ENCODE measurements around the gene CCDC102A.
"Not testable (repeated sequence)": the region's sequence is repeated elsewhere in the genome, so short reads cannot be mapped to it uniquely, and the experiment has no call there.

The CCDC102A gene

DNA sequence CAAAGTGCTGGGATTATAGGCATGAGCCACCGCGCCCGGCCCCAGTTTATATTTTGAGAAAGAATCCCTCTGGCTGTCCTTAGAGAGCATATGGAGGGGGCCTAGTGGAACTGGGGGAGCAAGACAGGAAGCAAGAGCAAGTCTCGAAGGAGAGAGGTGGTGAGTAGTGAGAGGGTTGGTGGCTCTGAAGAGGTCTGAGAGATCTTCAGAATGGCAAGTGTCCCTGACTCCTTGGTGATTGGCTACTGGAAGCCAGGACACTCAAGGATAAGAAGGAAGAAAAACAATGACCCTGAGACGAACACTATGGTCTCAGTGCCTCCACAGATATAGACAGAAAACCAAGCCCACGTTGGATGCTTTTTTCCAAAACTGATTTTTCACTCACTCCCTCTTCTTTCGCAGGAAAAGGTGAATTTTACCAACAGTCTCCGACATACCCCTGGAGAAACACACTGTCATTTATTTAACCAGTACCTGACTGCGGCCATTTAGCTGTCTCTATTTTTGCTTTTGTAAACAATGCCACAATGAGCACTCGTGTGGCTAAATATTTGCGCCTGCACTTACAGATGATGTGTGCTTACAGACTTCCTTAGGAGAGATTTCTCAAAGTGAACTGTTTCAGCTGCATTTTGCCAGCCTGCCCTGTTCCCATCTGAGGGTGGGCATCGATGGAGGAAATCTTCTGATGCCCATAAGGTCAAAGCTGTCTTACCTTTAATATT lies 34.2 kb downstream of the CCDC102A start:
- no peak for DNase-seq (ENCODE audit: low read depth, low spot score)

DNA sequence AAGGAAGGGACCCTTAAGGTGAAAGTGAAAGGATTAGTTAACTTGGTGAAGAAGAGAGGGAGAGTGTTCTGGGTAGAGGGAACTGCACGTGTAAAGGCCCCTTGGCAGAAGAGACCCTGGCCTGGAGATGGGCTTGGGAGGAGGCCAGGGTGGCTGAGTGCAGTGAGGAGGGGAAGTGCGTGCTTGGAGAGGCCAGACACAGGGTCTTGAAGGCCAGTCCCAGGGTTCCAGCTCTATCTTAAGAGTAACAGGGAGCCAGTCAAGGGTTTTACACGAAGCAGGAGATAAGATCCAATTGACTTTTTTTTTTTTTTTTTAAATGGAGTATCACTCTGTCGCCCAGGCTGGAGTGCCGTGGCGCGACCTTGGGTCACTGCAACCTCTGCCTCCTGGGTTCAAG lies 34.9 kb downstream of the CCDC102A start:
- DNase-seq (ENCODE audit: low read depth, low spot score): no peak

DNA sequence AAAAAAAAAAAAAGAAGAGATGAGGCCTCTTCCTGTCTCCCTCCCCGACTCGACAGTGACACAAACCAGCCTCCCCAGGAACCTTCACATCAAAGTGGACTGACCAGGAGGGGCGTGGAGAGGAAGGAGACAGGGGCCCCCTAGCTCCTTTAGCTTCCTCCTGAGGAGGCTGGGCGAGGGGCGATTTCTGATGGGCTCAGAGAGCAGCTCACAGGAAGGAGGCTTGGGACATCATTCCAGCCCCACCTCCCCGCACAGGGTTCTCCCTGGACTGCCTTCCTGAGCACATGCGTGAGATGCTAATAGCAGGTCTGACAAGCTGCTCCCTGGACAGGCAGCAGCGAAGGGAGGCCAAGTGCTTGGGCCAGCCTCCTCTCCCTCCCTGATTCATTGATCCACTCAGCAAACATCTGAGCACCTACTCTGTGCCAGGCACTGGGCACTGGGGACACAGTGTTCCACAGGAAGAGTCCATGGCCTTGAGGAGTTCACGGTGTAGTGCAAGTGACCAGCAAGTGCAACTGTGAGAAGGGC lies 35.7 kb downstream of the CCDC102A start:
- peak; percentile 90 for DNase-seq (ENCODE audit: low read depth, low spot score)

DNA sequence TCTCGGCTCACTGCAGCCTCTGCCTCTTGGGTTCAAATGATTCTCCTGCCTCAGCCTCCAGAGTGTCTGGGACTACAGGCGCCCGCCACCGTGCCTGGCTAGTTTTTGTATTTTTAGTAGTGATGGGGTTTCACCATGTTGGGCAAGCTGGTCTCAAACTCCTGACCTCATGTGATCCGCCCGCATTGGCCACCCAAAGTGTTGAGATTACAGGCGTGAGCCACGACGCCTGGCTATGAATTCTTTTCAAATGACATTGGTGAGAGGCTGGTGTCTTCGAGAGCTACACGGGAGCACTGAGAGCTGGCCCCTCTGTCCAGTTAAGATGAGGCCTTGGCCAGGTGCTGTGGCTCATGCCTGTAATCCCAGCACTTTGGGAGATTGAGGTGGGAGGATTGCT lies 36.4 kb downstream of the CCDC102A start:
- not testable (repeated sequence) for DNase-seq (ENCODE audit: low read depth, low spot score)

DNA sequence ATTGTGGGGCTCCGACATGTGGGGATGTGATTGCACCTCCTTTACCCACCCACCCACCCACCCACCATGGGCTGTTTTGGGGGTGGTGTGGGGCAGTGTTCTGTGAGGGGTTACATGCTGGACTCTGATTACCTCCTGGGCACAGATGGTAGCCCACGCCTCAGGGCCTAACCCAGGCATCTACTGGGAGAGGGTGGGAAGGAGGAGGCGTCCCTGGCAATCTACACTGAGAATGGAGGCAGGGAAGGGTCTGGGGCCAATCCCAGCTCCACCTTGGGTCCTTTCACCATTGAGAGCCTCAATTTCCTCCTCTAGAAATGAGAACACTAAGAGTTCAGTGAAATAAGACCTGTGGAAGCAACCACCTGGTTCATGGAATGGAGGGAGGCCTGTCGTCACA lies 38.3 kb downstream of the CCDC102A start:
- no peak for DNase-seq (ENCODE audit: low read depth, low spot score)

DNA sequence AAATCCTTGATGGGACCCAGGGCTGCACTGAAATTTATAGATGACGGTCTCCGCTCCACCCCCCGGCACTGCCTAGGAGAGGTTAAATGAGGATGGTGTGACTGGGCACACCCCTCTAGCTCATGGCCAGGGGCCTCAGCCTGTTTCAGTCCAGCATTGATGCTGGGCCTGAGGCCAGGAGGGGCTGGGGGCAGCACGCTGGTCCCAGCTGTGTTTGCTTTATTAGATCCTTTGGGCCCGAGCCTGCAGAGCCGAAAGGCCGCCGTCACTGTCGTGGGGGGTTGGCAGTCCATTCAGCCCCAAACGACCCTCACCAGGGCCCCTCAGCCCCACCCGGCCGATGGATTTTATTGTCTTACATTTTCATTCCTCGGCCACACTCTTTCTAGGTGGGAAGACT lies 39.2 kb downstream of the CCDC102A start:
- DNase-seq (ENCODE audit: low read depth, low spot score): no peak

DNA sequence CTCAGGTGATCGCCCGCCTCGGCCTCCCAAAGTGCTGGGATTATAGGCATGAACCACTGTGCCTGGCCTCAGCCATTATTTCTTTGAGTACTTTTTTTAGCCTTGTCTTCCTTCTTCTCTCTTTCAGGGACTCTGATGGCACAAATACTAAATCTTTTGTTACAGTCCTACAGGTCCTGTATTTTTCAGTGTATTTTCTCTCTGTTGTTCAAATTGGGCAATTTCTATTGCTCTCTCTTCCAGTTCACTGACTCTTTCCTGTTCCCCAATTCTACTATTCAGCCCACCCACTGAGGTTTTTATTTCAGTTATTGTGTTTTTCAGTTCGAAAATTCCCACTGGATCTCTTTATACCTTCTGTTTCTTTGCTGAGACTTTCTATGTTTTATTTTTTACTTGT lies 42.6 kb downstream of the CCDC102A start:
- DNase-seq (ENCODE audit: low read depth, low spot score): no peak

DNA sequence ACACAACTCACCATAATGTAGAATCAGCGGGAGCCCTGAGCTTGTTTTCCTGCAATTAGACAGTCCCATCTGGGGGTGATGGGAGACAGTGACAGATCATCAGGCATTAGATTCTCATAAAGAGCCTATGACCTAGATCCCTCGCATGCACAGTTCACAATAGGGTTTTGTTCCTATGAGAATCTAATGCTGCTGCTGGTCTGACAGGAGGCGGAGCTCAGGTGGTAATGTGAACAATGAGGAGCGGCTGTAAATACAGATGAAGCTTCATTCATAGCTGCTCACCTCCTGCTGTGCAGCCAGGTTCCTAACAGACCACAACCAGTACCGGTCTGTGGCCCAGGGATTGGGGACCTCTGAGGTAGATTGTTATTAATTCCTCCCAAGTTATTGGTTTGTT lies 47.1 kb downstream of the CCDC102A start:
- DNase-seq (ENCODE audit: low read depth, low spot score): no peak

DNA sequence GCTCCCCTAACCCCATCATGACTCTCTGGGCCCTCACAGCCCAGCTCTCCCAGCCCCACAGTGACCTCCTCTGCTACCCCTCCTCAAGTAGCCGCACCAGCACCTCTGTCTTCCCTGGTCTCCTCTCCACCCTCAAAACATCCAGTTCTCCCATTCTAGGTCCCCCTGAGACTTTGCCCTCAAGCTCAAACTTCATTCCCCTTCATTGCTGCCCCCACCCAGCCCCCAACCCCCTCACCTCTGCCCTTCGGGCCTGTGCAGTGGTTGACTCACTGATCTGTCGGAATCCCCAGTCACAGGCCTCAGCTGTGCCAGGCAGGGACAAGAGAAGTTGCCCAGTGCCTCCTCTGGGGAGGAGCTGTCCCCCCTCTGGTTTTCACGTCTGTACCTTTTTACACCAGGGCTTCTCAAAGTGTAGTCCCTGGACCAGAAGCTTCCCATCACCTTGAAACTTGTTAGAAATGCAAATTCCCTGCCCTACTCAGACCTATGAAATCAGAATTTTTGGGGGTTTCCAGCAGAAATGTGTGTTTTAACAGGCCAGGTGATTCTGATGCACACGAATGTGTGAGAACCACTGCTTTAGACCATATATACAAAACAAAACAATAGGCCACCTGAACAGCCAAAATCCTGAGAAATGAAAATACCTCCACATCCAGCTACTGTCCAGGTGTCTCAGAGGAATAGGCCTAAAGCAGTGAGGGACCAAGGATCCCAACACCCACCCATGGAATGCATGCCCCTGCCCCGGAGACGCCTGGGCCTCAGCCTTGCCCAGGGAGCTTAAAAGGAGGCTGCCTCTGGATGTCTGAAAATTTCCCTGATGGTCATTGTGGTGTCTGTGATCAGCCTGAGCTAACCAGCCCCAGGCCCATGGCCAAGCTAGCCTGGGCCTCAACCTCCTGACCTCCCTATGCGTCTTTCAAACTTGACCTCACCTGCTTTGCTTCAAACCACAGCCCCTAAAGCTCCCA lies 49.2 kb downstream of the CCDC102A start:
- DNase-seq (ENCODE audit: low read depth, low spot score): no peak

DNA sequence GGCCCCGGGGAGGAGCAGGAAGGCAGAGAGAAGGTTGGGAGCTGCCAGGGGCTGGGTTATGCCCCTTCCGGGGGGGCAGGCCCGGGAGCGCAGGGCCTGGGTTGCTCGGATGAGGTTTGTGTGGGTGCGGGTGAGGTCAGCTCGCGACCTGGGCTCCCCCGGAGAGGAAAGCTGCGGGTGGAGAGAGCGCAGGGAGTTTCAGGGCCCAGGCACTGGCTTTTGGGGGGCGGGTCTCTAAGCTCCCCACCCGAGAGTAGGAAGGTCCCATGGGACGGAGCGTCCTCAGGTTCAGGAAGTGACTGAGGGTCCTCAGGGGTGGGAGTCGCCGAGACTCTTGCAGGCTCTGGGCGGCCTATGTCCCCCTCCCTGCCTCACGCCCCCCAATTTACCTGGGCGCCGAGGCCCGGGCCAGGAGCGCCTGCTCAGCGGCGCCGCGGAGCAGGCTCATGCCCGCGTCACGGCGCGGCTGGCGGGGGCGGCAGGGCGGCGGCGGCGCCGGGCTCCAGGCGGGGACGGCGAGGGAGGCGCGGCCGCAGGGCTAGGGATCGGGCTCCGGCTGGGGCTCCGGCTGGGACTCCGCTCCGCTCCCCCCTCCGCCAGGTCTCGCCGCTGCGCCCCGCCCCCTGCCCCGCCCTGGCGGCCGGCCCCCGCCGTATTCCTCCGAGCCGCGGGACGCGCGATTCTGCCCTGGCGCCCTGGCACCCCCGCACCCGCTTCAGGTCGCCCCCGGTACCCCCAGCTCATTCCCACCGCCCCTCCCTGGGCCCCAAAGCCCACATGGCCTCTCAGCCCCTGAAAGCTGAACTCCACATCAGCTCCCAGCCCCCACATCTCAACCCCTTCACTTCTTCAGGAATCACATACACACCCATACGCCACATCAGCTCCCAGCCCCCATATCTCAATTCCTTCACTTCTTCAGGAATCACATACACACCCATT lies 50.2 kb downstream of the CCDC102A start, which contains the start of gene DOK4:
Gene DOK4, minus strand, starts transcription at position 578 of the 942 bp plus-strand sequence. CDS start 6,986 bp downstream, outside the sequence.
- peak; percentile 23 for DNase-seq (ENCODE audit: low read depth, low spot score)

DNA sequence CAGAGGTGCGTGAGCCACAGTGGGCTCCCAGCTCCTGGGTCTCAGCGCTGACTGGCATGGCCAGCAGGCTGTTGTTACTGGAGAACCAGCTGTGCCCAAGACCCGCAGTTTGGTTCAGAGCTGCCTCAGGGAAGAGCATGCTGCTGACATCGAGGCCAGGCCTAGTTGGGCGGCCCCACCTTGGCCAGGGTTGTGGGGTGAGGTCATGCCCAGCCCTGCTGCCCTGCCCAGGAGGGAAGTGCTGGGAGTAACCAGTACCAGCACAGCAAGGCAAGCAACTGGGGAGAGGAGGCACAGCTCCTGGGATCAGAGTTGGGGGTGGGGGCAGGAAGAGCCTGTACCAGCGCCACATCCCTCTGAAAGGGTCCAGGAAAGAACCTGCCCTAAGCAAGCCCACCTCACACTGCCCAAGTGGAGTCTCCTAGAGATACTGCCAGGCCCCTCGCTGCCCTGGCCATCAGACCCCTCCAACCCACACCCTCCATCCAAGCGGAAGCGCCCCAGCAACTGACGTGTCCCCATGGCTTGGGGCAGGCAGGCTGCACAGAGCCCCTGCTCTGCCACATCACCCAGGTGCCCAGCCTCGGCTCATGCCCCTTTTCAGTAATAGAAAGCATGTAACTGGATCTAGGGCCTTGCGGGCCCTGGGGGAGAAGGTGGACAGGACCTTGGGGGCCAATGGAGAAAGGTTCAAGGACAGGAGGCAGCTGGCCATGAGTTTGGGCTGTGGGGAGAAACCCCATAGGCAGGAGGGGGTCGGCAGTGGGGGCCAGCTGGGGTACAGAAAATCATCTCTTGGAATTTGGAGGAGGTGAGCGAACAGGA lies 51.1 kb downstream of the CCDC102A start:
- DNase-seq (ENCODE audit: low read depth, low spot score): no peak

DNA sequence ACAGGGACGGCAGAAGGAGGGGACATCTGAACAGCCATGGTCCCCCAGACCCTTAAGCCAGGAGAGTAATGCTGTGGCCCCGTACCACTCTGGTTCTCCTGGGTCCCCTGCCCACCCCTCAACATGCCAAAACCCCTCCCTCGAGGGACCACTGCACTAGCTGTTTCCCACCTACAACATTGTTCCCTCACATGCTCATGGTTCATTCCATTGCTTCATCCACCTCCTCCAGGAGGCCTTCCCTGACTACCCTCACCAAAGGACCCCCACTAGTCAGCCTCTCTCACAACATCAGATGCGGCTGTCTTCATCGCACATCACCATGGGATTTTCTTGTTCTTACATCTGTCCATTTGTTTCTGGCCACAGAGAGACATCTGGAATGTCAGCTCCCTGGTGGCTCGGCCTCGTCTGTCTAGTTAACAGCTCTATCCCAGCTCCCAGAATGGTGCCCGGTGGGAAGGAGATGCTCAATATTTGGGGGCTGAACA lies 51.8 kb downstream of the CCDC102A start:
- no peak for DNase-seq (ENCODE audit: low read depth, low spot score)

DNA sequence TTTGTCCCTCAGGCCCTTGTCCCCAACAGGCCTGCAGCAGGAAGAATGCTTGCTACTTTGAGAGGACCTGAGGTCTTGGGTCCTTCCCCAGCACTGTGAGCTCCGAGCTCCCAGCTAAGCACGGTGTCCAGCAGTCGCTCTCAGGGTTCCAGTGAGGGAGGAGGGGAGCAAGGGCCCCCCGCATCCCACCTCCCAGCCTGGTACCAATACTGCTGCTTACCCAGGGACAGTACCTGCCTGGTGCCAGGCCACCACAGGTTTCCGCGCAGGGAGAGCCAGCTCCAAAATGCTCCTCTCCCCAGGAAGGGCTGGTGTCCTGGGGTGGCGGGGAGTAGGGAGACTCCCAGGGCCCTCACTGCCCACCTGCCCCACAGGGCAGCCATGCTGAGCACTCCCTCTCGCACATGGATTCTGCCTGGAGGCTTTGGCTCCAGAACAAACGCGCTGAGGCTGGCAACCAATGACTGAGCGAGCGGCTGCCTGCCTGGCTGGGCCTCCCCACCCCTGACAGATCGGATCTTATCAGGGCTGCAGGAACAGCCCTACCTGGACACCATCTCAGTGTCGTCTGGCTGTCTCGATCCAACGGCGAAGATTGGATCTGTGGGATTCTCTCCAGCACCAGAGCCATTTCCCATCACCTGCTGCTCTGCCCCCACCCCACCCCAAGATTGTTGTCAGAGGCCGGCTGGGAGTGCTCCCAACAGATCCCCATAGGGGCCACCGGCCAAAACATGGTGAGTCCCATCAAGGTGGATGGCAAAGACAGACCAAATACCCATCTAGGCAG lies 52.5 kb downstream of the CCDC102A start:
- peak; percentile 83 for DNase-seq (ENCODE audit: low read depth, low spot score)

DNA sequence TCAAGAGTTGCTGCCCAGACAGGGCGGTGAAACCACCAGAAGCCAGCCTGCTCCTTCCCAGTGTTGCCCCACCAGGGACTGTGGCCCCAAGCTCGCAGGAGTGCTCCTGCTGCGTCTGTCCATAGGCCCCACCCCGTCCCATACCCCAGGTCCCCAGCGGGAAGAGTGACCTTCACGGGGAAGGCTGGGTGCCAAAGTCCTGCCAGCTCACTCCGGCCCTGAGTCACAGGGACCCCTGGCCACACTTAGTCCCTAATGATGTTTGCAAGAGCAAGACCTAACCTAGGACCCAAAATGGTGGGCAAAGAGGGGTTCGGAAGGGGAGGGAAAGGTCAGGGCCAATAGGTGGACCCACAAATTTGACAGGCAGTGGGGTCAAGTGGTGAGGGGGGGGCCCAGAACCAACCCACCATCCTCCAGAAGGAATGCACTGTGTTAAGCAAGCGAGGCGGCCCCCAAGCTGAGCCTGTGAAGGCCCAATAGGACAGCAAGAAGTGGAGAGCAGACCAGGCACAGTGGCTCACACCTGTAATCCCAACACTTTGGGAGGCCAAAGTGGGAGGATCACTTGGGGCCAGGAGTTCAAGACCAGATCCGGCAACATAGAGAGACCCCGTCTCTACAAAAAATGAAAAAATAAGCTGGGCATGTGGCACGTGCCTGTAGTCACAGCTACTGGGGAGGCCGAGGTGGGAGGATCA lies 53.4 kb downstream of the CCDC102A start:
- no peak for DNase-seq (ENCODE audit: low read depth, low spot score)

DNA sequence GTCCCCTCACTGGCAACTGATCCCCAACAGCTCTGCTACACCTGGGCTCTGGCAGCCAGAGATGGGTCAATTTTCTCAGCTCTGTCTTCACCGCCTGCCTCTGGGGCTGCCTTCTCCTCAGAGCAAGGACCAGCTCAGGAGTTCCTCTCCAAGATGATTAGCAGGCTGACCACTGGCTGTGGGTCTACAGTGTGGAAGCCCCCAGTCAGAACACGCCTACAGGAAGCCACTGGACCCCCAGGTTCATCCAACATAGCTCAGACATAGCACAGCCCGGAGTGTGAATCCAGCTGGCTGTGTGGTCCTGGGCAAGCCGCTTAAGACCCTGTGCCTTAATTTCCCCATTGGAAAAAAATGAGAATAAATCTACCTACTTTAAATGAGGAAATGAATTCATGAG lies 55.0 kb downstream of the CCDC102A start:
- no peak for DNase-seq (ENCODE audit: low read depth, low spot score)

DNA sequence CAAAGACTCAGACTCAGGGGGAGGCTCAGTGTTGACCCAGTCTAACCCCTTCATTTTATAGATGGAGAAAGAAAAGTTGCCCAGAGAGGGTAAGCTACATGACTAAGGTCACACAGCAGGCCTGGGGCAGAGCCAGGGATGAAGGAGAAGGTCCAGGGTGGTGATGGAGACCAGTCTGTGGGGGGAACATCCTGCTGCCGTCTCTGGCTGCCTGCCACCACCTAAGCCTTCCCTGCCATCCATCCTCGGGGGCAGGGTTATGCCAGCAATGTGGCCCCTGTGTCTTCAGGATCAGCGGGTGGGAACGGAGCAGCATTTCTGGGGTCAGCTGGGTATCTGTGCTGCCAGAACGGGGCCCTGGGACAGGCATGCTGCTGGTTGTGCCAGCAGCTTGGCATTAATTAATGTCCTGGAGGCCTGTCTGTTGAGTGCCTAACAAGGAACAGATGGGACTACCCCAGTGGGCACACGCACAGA lies 55.6 kb downstream of the CCDC102A start:
- DNase-seq (ENCODE audit: low read depth, low spot score): no peak

DNA sequence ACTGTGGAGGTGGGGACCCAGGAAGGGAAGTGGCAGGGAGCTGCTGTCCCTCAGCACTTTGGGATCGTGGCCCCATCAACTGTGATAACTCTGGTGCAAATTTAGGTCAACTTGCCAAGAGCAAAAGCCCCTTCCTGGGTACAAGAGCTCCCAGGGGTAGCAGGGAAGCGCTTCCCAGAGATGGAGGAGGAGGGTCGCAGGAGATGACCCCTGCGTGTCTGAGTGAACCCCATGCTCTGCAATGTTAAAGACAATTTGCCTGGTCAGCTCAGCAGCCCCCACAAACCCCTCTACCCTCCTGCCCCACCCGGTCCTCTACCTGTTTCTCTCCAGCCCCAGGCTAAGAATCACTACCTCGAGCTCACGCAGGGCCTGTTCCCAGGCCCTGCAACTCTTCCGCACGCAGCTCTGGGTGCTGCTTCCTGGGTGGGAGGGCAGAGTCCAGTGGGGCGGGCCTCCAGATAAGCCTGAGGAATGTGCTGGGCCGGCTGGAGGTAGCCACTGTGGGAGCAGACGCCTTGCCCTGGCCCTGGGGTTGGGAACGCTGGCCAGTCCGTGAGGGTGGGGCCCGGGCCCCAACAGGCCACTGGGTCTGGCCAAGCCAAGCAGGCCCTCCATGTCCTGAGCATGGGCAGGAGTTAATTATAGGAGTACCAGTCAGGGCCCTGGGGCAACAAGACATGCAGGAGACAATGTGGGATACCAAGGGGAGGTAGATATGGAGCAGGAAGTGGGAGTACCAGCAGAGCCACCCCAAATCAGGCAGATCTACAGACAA lies 56.2 kb downstream of the CCDC102A start:
- peak; percentile 74 for DNase-seq (ENCODE audit: low read depth, low spot score)

Data from ELF-1 (cell line).